Measurements from ENCODE around the gene GSTM5.
"Not testable (repeated sequence)": the region's sequence is repeated elsewhere in the genome, so short reads cannot be mapped to it uniquely, and the experiment has no call there.

The GSTM5 gene

DNA sequence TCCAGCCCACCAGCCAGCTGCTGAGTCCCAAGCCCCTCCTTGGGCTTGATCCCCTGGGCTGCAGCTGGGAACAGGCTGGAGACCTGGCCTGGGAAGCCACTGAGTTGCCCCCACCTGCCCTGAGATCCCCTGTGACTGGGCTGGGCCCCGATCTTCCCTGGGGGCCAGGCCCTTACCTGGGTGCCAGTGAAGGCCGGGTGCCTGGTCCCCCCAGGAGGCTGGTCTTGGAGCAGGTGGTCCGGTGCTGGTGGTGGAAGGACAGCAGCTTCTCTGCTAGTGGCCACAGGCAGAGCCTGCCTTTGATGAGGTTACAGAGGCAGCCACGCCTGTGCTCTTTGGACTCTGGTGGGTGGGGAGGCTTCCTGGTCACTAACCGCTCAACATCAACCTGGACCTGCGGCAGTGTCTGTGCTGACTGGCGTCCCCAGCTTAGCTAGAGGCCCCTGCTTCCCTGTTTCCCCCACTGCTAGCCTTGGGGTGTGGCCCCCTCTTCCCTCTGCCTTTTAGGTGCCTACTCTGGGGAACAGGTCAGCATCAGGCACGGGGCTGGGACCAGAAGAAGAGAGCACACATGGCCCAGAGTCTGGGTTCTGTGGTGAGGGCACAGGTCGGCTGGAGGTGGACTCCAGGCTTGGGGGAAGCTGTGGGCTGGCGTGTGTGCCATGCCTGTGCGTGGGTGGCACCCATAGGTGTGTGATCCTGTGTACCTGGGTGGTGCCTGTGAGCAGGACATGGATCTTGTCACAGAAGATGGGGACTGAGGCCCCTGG lies 51.8 kb downstream of the GSTM5 start, which contains the start of gene EPS8L3:
Gene EPS8L3, minus strand, starts transcription at position 278 of the 770 bp plus-strand sequence. CDS start 2,174 bp downstream, outside the sequence.
- DNase-seq (ENCODE audit: insufficient read length, low spot score), result no peak
- FAIRE-seq, result no peak
- no peak for TF ChIP-seq SPI1 (IDR thresholded peaks at IDR 0.05; ENCODE audit: low read depth, low read length)
- TF ChIP-seq PAX5 (IDR thresholded peaks at IDR 0.05; ENCODE audit: insufficient read depth, low read length, severe bottlenecking), result no peak
- no peak for TF ChIP-seq TAF1 (IDR thresholded peaks at IDR 0.05; ENCODE audit: low read depth, low read length)
- TF ChIP-seq POU2F2 (IDR thresholded peaks at IDR 0.05; ENCODE audit: low read depth, low read length), result no peak
- no peak for TF ChIP-seq POLR2AphosphoS5 (IDR thresholded peaks at IDR 0.05; ENCODE audit: low read depth, low read length)
- no peak for TF ChIP-seq POLR2A (IDR thresholded peaks at IDR 0.05; ENCODE audit: low read depth, low read length)

GRCh38 chr1:109764561-109765482 lies 52.8 kb downstream of the GSTM5 start:
- no peak for DNase-seq (ENCODE audit: insufficient read length, low spot score)
- no peak for TF ChIP-seq POLR2A (IDR thresholded peaks at IDR 0.05; ENCODE audit: low read depth, low read length)
- TF ChIP-seq SPI1 (IDR thresholded peaks at IDR 0.05; ENCODE audit: low read depth, low read length), result no peak
- no peak for TF ChIP-seq PAX5 (IDR thresholded peaks at IDR 0.05; ENCODE audit: insufficient read depth, low read length, severe bottlenecking)
- TF ChIP-seq TAF1 (IDR thresholded peaks at IDR 0.05; ENCODE audit: low read depth, low read length), result no peak
- TF ChIP-seq POLR2AphosphoS5 (IDR thresholded peaks at IDR 0.05; ENCODE audit: low read depth, low read length), result no peak
- no peak for TF ChIP-seq POU2F2 (IDR thresholded peaks at IDR 0.05; ENCODE audit: low read depth, low read length)
- no peak for FAIRE-seq

- FAIRE-seq, result no peak
- DNase-seq (ENCODE audit: insufficient read length, low spot score), result no peak
These were observed 53.4 kb downstream of the GSTM5 start for GRCh38 chr1:109765483-109765815.

DNA sequence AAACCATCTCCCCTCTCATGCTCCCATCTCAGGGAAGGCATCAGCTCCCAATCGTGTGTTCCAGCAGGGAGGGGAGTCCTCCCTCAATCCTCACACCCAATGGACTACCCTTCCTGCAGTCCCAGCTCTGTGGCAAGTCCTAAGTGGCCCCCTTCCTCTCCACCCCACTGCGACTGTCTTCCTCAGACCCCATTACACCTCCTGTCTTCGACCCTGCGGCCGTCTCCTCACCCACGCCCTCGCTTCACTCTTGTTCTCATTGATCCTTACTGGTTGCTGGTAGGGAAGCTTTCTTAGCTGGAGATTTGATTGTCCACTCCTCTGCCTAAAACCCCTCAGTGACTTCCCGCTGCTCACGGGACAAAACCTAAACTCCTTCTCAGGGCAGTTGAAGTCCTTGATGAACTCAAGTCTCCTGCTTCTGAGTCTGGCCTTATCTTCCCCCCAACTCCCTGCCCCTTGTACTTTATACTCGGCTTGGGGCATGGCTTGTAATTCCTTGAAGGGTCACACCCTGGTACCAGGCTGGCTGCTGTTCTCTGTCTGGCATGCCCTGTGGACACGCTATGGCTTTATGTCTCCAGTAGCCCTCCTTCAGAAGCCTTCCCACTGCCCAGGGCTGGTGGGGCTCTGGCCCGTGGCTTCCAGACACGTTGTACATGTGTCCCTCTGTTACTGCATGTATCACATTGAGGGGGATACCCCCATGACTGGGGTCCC lies 54.0 kb downstream of the GSTM5 start:
- FAIRE-seq (no peak), DNase-seq (ENCODE audit: insufficient read length, low spot score) (no peak)
- no peak for TF ChIP-seq POLR2A (IDR thresholded peaks at IDR 0.05; ENCODE audit: low read depth, low read length)
- no peak for TF ChIP-seq PAX5 (IDR thresholded peaks at IDR 0.05; ENCODE audit: insufficient read depth, low read length, severe bottlenecking)
- no peak for TF ChIP-seq POU2F2 (IDR thresholded peaks at IDR 0.05; ENCODE audit: low read depth, low read length)
- TF ChIP-seq TAF1 (IDR thresholded peaks at IDR 0.05; ENCODE audit: low read depth, low read length), result no peak
- no peak for TF ChIP-seq SPI1 (IDR thresholded peaks at IDR 0.05; ENCODE audit: low read depth, low read length)
- no peak for TF ChIP-seq POLR2AphosphoS5 (IDR thresholded peaks at IDR 0.05; ENCODE audit: low read depth, low read length)

More at GRCh38 chr1:109765483-109765815, 53.4 kb downstream of the GSTM5 start:
- TF ChIP-seq POLR2AphosphoS5 (IDR thresholded peaks at IDR 0.05; ENCODE audit: low read depth, low read length) (no peak), POLR2A (IDR thresholded peaks at IDR 0.05; ENCODE audit: low read depth, low read length) (no peak), PAX5 (IDR thresholded peaks at IDR 0.05; ENCODE audit: insufficient read depth, low read length, severe bottlenecking) (no peak), POU2F2 (IDR thresholded peaks at IDR 0.05; ENCODE audit: low read depth, low read length) (no peak), SPI1 (IDR thresholded peaks at IDR 0.05; ENCODE audit: low read depth, low read length) (no peak), TAF1 (IDR thresholded peaks at IDR 0.05; ENCODE audit: low read depth, low read length) (no peak)

DNA sequence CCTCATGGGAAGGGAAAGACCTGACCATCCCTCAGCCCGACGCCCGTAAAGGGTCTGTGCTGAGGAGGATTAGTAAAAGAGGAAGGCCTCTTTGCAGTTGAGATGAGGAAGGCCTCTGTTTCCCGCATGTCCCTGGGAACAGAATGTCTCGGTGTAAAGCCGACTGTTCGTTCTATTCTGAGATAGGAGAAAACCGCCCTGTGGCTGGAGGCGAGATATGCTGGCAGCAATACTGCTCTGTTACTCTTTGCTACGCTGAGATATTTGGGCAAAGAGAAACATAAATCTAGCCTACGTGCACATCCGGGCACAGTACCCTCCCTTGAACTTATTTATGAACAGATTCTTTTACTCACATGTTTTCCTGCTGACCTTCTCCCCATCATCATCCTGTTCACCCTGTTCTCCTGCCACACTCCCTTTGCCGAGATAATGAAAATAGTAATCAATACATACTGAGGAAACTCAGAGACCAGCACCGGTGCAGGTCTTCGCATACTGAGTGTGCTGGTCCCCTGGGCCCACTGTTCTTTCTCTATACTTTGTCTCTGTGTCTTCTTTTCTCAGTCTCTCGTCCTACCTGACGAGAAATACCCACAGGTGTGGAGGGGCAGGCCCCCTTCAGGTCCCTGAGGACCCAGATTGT lies 55.1 kb downstream of the GSTM5 start:
- DNase-seq (ENCODE audit: insufficient read length, low spot score); FAIRE-seq: not testable (repeated sequence)

Data from GM12891 (cell line).